Inferior parietal cortex (tissue), 1 donor: ENCODE data around the gene LGSN.
"Not testable (repeated sequence)": the region's sequence is repeated elsewhere in the genome, so short reads cannot be mapped to it uniquely, and the experiment has no call there.

Experiments
- DNase-seq: peaks from one replicate; pipeline ENCODE4 v3.0.0-alpha.2; 2016; ENCODE audit errors: extremely low spot score

Gene LGSN, protein sequence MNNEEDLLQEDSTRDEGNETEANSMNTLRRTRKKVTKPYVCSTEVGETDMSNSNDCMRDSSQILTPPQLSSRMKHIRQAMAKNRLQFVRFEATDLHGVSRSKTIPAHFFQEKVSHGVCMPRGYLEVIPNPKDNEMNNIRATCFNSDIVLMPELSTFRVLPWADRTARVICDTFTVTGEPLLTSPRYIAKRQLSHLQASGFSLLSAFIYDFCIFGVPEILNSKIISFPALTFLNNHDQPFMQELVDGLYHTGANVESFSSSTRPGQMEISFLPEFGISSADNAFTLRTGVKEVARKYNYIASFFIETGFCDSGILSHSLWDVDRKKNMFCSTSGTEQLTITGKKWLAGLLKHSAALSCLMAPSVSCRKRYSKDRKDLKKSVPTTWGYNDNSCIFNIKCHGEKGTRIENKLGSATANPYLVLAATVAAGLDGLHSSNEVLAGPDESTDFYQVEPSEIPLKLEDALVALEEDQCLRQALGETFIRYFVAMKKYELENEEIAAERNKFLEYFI

GRCh38 chr6:63319939-63320338 is at the start of gene LGSN:
LGSN (minus strand) TSS chr6:63319983; CDS start chr6:63319943, 40 bp downstream.
- no peak for DNase-seq

- DNase-seq = no peak
These were observed 48.6 kb upstream of the LGSN start for GRCh38 chr6:63368347-63368746.

- not testable (repeated sequence) for DNase-seq
These were observed 42.8 kb upstream of the LGSN start for GRCh38 chr6:63362500-63363120.

- not testable (repeated sequence) for DNase-seq
These were observed 37.6 kb upstream of the LGSN start for GRCh38 chr6:63357384-63357783.

DNA sequence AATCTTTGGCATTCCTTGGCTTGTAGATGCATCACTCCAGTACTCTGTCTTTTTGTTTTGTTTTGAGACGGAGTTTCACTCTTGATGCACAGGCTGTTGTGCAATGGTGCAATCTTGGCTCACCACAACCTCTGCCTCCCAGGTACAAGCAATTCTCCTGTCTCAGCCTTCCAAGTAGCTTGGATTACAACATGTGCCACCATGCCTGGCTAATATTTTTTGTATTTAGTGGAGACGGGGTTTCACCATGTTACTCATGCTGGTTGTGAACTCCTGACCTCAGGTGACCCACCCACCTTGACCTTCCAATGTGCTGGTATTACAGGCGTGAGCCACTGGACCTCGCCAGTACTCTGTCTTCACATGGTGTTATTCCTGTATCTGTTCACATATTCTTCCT is 35.8 kb upstream of the LGSN start:
- DNase-seq = no peak

- no peak for DNase-seq
These were observed 33.5 kb upstream of the LGSN start for GRCh38 chr6:63353286-63353630.

DNA sequence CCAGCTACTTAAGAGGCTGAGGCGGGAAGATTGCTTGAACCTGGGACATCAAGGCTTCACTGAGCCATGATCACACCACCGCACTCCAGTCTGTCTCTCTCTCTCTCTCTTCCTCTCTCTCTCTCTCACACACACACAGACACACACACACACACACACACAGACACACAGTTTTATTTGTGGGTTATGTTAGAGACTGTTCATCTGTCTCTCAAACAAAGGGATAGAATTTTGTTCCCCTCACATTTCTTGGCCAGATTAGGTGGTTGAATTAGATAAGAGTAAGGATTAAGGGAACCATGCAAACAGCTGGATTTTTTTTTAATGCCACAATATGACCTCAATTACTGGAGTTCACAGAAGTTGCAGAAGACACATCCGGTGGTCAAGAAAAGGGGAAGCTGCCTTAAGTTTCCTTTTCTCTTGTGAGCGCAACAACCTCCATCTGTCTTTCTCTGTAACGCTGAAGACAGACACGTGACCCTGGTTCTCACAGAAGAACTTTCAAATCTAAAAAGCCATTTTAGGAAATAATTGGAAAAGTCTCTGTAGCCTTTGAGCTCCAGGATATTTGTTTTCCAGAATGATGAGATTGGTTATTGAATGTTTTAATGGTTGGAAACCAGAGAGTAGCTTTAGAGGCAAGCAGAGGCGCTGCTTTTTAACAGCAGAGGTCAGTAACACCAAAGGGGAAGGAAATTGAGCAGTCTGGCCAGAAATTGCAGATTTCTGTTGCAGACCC is 32.9 kb upstream of the LGSN start:
- DNase-seq = peak; percentile 50

DNA sequence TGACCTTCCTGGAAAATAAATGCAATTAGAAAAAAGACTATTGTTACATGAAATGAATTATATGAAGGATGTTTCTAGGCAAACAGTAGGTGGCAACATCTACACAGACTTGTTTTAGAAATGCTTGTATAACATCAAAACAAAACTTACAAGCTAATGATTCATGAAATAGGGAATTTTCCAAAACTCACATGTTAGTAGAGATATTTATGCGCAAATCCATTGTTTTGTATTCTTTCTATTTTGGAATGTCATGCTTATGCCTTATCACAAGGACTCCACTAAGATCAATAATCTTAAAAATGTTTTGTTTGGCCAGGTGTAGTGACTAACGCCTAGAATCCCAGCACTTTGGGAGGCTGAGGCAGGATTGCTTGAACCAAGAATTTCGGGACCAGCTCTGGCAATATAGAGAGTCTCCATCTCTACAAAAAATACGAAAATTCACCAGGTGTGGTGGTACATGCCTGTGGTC is 32.3 kb upstream of the LGSN start:
- peak; percentile 57 for DNase-seq

DNA sequence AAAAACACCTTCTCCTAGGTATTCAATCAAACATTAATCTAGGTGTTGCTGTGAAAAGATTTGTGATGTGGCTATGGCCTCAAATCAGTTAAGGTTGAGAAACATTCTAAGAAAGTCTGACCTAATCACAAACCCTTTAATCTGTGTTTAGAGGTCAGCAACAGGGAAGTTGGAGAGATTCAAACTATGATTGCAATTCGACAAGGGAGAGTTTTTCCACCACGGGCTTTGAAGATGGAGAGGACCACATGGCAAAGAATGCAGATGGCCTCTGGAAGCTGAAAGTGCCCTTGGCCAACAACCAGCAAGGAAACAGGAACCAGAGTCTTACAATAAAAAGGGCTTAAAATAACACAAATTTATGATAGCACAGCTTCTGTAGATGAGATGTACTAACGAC is 29.6 kb upstream of the LGSN start:
- no peak for DNase-seq

GRCh38 chr6:63348836-63349235 is 29.1 kb upstream of the LGSN start:
- no peak for DNase-seq

DNA sequence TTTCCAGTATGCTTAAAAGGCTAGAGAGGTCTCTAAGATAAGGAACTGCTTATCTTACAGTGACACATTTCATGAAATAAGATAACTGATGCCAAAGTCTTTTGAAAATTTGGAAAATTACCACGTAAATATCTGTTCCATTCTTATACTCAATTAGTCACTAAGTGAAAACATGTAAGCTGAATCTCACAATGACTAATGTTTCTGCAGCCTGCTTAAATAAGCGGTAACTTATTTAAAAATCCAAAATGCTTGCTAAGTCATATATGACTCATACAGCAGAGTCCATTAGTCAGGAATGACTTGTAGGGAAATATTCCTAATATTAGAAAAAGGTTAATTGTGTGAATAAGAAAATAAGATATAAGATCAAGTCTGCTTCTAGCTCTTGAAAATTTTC is 27.8 kb upstream of the LGSN start:
- no peak for DNase-seq

GRCh38 chr6:63346217-63346835 is 26.5 kb upstream of the LGSN start:
- DNase-seq = no peak

DNA sequence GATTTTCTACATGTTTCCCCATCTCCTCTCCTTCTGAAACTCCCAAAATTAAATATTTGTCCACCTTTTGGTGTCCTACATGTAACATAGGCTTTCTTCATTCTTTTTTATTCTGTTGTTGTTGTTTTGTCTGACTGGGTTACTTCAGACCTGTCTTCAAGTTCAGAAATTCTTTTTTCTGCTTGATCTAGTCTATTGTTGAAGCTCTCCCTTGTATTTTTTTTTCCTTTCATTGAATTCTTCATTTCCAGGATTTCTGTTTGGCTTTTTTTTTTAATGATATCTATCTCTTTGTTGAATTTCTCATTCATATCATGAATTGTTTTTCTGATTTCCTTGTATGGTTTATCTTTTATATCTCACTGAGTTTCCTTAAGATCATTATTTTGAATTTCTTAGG is 20.6 kb upstream of the LGSN start:
- no peak for DNase-seq

DNA sequence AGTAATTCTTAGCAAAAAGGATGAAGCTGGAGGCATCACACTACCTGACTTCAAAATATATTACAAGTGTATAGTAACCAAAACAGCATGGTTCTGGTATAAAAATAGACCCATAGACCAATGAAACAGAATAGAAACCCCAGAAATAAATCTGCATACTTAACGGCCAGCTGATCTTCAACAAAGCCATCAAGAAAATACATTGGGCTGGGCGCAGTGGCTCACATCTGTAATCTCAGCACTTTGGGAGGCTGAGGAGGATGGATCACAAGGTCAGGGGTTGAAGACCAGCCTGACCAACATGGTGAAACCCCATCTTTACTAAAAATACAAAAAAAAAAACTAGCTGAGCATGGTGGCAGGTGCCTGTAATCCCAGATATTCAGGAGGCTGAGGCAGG is 14.9 kb upstream of the LGSN start:
- DNase-seq = not testable (repeated sequence)

DNA sequence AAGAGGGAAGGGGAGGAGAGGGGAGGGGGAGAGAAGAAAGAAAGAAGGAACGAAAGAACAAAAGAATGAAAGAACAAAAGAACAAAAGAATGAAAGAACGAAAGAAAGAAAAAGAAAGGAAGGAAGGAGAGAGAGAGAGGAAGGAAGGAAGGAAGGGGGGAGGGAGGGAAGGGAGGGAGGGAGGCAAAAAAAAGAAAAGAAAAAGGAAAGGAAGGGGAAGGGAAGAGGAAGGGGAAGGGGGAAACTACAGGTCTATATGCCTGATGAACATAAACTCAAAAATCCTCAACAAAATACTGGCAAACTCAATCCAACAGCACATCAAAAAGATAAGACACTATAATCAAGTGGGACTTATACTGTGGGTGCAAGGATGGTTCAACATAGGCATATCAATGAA is 13.7 kb upstream of the LGSN start:
- no peak for DNase-seq

- not testable (repeated sequence) for DNase-seq
These were observed 6.8 kb upstream of the LGSN start for GRCh38 chr6:63326630-63327029.

DNA sequence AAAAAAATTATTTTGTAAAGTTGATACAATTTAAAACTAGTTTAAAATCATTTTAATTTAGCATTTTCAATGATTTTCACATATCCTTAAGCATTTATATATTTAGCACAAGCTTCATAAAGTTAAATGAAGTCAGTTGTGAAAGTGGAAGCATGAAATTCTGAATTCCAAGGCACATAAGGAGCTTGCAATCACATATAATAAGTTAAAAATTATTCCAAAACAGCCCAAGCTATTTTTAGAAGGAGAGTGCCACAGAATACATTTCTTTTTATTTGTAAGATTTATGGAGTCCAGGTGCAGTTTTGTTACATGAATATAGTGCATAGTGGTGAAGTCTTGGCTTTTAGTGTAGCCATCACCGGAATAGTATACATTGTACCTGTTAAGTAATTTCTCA is 3.2 kb upstream of the LGSN start:
- DNase-seq = no peak

- no peak for DNase-seq
These were observed 2.0 kb upstream of the LGSN start for GRCh38 chr6:63321821-63322220.

GRCh38 chr6:63317641-63318040 is 2.1 kb downstream of the LGSN start:
- DNase-seq = no peak

DNA sequence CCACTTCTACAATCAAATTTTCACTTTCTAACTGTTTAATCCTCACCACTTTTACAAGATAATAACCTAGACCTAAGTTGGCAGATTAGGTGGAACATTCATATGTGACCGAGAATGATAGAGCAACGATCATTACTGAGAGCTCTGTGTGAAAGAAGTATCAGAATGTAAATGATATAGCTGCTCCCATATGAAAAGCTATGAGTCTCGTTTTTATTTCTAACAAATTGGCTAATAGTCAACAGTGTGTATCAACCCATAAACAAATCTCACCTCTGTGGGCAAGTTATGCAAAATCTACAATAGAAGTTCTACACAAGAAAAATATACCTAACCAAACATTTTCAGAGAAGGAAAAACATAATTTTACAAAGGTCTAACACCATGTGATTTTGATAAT is 3.7 kb downstream of the LGSN start:
- DNase-seq = no peak

- DNase-seq = no peak
These were observed 6.7 kb downstream of the LGSN start for GRCh38 chr6:63313111-63313510.
